Astrocyte (in vitro differentiated cells and primary cell): ENCODE measurements around the gene UPK3BL2.
"Not testable (repeated sequence)": the region's sequence is repeated elsewhere in the genome, so short reads cannot be mapped to it uniquely, and the experiment has no call there.

ENCODE experiments used
- EZH2 ChIP-seq: IDR thresholded peaks from 2 replicates; pipeline ENCODE4 v1.6.1; 2012; ENCODE audit warnings: mild to moderate bottlenecking, low read length, inconsistent platforms; ENCODE audit not compliant: insufficient read depth
- TF ChIP-seq, protein P1 (sequence below): IDR thresholded peaks from 2 replicates; pipeline ENCODE4 v1.5.1; 2011; ENCODE audit warnings: low read depth, mild to moderate bottlenecking, inconsistent platforms, low read length, moderate library complexity; ENCODE audit not compliant: insufficient read depth

GRCh38 chr7:102545288-102545687 is 1.8 kb upstream of the UPK3BL2 start:
- TF ChIP-seq, protein P1, sequence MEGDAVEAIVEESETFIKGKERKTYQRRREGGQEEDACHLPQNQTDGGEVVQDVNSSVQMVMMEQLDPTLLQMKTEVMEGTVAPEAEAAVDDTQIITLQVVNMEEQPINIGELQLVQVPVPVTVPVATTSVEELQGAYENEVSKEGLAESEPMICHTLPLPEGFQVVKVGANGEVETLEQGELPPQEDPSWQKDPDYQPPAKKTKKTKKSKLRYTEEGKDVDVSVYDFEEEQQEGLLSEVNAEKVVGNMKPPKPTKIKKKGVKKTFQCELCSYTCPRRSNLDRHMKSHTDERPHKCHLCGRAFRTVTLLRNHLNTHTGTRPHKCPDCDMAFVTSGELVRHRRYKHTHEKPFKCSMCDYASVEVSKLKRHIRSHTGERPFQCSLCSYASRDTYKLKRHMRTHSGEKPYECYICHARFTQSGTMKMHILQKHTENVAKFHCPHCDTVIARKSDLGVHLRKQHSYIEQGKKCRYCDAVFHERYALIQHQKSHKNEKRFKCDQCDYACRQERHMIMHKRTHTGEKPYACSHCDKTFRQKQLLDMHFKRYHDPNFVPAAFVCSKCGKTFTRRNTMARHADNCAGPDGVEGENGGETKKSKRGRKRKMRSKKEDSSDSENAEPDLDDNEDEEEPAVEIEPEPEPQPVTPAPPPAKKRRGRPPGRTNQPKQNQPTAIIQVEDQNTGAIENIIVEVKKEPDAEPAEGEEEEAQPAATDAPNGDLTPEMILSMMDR, result not testable (repeated sequence)
- not testable (repeated sequence) for TF ChIP-seq EZH2
